ENCODE results near the gene NXT1.

DNA sequence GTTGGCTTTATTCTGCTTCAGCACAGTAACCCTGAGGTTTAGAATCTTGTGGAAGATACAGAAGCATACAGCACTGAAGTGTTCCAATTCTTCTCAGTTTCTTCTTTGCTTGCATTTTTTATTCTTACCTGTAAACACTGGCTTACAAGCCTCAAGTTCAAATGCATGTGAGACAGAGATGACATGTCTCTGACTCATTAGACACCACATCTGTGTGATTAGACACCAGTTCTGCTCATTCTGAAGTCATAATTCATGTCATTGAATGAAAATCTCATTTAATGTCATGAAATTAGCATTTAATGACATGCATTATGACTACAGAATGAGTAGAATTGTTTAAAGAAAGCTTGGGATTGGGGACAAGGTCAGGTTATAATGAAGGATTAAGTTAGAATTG, 17.2 kb downstream of the NXT1 start:
- no peak for TF ChIP-seq CTCF (IDR thresholded peaks at IDR 0.05)
- no peak for TF ChIP-seq EP300 (IDR thresholded peaks at IDR 0.05)
